HL-60 (cell line): ENCODE data around the gene CHST11.

Source experiments
- CTCF ChIP-seq: IDR thresholded peaks from one replicate; pipeline ENCODE4 v1.5.1; 2011; ENCODE audit warnings: low read length, control low read depth, inconsistent platforms; ENCODE audit not compliant: insufficient read depth
- POLR2AphosphoS5 ChIP-seq: IDR thresholded peaks from 2 replicates; pipeline ENCODE4 v1.6.1; 2012; ENCODE audit warnings: low read depth

DNA sequence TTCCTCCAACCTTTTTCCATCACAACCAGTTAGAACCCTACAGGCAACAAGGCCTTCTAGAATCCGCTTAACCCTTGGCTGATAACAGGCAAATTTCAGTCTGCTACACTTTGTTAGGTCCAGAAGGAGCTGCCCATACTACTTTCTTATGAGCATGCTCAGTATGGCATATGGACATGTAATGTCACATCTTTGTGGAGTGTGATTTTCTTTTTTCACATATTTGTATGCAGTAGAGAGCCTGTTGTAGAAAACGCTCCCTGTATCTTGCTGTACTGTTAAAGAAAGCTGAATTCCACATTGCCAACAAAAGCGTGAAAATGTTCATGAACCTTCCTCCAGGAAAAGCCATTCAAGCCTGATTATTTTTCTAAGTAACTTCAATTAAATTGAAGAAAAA lies 304.9 kb downstream of the CHST11 start:
- no peak for TF ChIP-seq CTCF
- TF ChIP-seq POLR2AphosphoS5: no peak
